OCI-LY3 (cell line): Measurements from ENCODE around the gene TLDC2.
A peak's percentile ranks its signal among the peaks of the same experiment; 100 is the strongest.

Experiments used
- H2AFZ ChIP-seq: fragments of 200-600, 300-600 bp; shearing (Covaris generic); 2 replicates; pipeline ENCODE4 v1.6.0; 2014; ENCODE audit warnings: antibody characterized with exemption, low read depth, low read length
- H3K27ac ChIP-seq: fragments of 200-600, 300-600 bp; sonication (generic); 2 replicates; pipeline ENCODE4 v1.5.1; 2014; ENCODE audit warnings: mild to moderate bottlenecking, low read length, moderate library complexity, mixed read lengths
- H3K27me3 ChIP-seq: fragments of 200-600, 300-600 bp; sonication (generic); 2 replicates; pipeline ENCODE4 v1.6.1; 2014; ENCODE audit warnings: low read depth, low read length, mixed read lengths
- H3K36me3 ChIP-seq: fragments of 200-600, 300-600 bp; sonication (generic); replicated peaks from 2 replicates; pipeline ENCODE3; 2014; ENCODE audit warnings: low read depth, low read length, mixed read lengths
- H3K4me1 ChIP-seq: fragments of 300-600, 200-600 bp; sonication (generic); 2 replicates; pipeline ENCODE4 v1.6.1; 2014; ENCODE audit warnings: low read length, mixed read lengths
- H3K4me2 ChIP-seq: fragments of 200-600, 300-600 bp; sonication (generic); 2 replicates; pipeline ENCODE4 v1.6.1; 2014; ENCODE audit warnings: low read length, mixed read lengths
- H3K4me3 ChIP-seq: fragments of 300-600, 200-600 bp; sonication (generic); 2 replicates; pipeline ENCODE4 v1.5.1; 2014; ENCODE audit warnings: antibody characterized with exemption, mild to moderate bottlenecking, low read length, moderate library complexity
- H3K79me2 ChIP-seq: fragments of 300-600, 200-600 bp; shearing (Covaris generic); 2 replicates; pipeline ENCODE4 v1.6.1; 2014; ENCODE audit warnings: mild to moderate bottlenecking, low read length, mixed read lengths
- H3K9ac ChIP-seq: fragments of 300-600, 200-600 bp; shearing (Covaris generic); 2 replicates; pipeline ENCODE4 v1.6.0; 2014; ENCODE audit warnings: mild to moderate bottlenecking, low read length, moderate library complexity
- H3K9me3 ChIP-seq: fragments of 200-600, 300-600 bp; shearing (Covaris generic); 2 replicates; pipeline ENCODE4 v1.6.1; 2014; ENCODE audit warnings: low read length, mixed read lengths; ENCODE audit not compliant: insufficient read depth
- H4K20me1 ChIP-seq: fragments of 200-600, 300-600 bp; sonication (generic); 2 replicates; pipeline ENCODE4 v1.6.1; 2016; ENCODE audit warnings: low read length, mixed read lengths; ENCODE audit not compliant: insufficient read depth
- CTCF ChIP-seq: fragments of 200-600, 300-600 bp; sonication (generic); IDR thresholded peaks from 2 replicates; pipeline ENCODE4 v1.5.1; 2014; ENCODE audit warnings: antibody characterized with exemption, low read length, low read depth
- EZH2phosphoT487 ChIP-seq: fragments of 200-600 bp; shearing (Covaris generic); IDR thresholded peaks from 2 replicates; pipeline ENCODE4 v1.6.1; 2018; ENCODE audit warnings: antibody characterized with exemption, mixed run types, low read depth

TLDC2 gene

GRCh38 chr20:36875702-36876472 lies at the start of gene TLDC2:
TSS of gene TLDC2 (plus strand) at chr20:36876138. CDS start at chr20:36876175, 37 bp downstream.
- Histone ChIP-seq H3K4me1 (no peaks in the 10 kb centered on the region), H3K9me3 (no peaks in the 10 kb centered on the region), H3K9ac (no peak within 1 kb of the TSS), H3K27ac (no peak within 1 kb of the TSS), H3K4me3 (no peak within 1 kb of the TSS), H2AFZ (no peak within 1 kb of the TSS; the same call in 1 of the 2 replicates), H3K27me3 (no peaks in the 10 kb centered on the region), H3K79me2 (no peaks in the 10 kb centered on the region), H3K36me3 (no peaks in the 10 kb centered on the region), H4K20me1 (no peaks in the 10 kb centered on the region), H3K4me2 (no peak within 1 kb of the TSS)
- TF ChIP-seq CTCF (no peak), EZH2phosphoT487 (no peak)

GRCh38 chr20:36826554-36827244 lies 49.2 kb upstream of the TLDC2 start:
- peaks cover 12% of the 10 kb centered on the region for H3K4me1 ChIP-seq
- H3K27ac ChIP-seq: no peak overlapping the region
- H2AFZ ChIP-seq: no peak overlapping the region
- no peaks in the 10 kb centered on the region for H3K27me3 ChIP-seq
- H3K4me3 ChIP-seq: no peak overlapping the region
- H3K9ac ChIP-seq: no peak overlapping the region
- no peaks in the 10 kb centered on the region for H3K79me2 ChIP-seq
- TF ChIP-seq CTCF: no peak
- no peak for TF ChIP-seq EZH2phosphoT487
- H3K36me3 ChIP-seq: peaks cover 13% of the 10 kb centered on the region
- H4K20me1 ChIP-seq: no peaks in the 10 kb centered on the region
- no peaks in the 10 kb centered on the region for H3K9me3 ChIP-seq
- no peak overlapping the region for H3K4me2 ChIP-seq

DNA sequence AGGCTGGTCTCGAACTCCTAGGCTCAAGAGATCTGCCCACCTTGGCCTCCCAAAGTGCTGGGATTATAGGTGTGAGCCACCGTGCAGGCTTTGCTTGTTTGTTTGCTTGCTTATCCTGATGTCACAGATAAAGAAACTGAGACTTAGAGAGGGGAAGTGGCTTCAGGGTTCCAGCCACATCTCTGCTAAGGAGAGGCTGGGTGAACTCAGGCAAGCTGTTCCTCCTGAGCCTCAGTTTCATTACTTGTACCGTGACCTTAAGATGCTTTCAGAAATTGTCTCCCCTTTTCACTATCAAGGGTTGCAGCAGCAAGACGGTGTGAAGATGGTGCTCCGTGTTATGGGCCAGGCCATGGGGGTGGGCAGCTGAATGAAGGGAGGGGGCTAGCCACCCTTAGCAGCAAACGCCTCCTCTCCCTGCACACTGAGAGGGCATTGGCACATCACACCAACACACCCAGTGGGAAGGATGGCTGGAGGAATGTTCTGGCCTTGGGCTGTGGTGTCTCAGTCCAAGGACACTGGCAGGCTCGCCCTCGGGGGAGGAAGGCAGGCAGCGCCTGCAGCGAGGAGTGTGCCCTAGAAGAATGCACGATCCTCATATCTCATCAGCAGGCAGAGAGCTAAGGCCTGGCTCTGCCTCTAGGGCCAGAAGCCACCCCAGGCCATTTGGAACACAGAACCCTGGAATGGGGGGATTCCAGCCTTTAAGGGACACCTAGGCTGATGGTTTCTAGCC lies 48.2 kb upstream of the TLDC2 start:
- H3K9ac ChIP-seq: no peak overlapping the region
- peak overlapping the region; percentile 36 for H3K27ac ChIP-seq
- H3K4me2 ChIP-seq: peak overlapping the region; percentile 39
- no peaks in the 10 kb centered on the region for H3K27me3 ChIP-seq
- TF ChIP-seq CTCF: no peak
- no peak for TF ChIP-seq EZH2phosphoT487
- peaks cover 13% of the 10 kb centered on the region for H3K36me3 ChIP-seq
- H3K79me2 ChIP-seq: no peaks in the 10 kb centered on the region
- no peaks in the 10 kb centered on the region for H3K9me3 ChIP-seq
- H4K20me1 ChIP-seq: no peaks in the 10 kb centered on the region
- H2AFZ ChIP-seq: no peak overlapping the region
- H3K4me3 ChIP-seq: no peak overlapping the region
- peaks cover 12% of the 10 kb centered on the region for H3K4me1 ChIP-seq
